DMS114 treated with DMSO at 0.1 percent for 48 hours (cell line): Measurements from ENCODE around the gene CAST.

Source experiments
- DNase-seq: peaks from one replicate; lab custom pipeline; 2025; ENCODE audit not compliant: unreplicated experiment; lab: John Stamatoyannopoulos, UW

Gene CAST

GRCh38 chr5:96816411-96816939 lies 154.3 kb downstream of the CAST start:
- DNase-seq = no peak

- DNase-seq = no peak
Observed at GRCh38 chr5:96816991-96817390, 154.8 kb downstream of the CAST start.

GRCh38 chr5:96817506-96817905 lies 155.3 kb downstream of the CAST start:
- DNase-seq = no peak

- no peak for DNase-seq
Observed at GRCh38 chr5:96818125-96818788, 156.1 kb downstream of the CAST start.

GRCh38 chr5:96819806-96820205 lies 157.6 kb downstream of the CAST start:
- DNase-seq = no peak

GRCh38 chr5:96821260-96821916 lies 159.2 kb downstream of the CAST start:
- DNase-seq = no peak

GRCh38 chr5:96822686-96823459 lies 160.7 kb downstream of the CAST start:
- DNase-seq = no peak

GRCh38 chr5:96823900-96824380 lies 161.8 kb downstream of the CAST start:
- no peak for DNase-seq
